ENCODE data around the gene KY.

Gene KY

GRCh38 chr3:134620476-134621115 lies 30.2 kb downstream of the KY start:
- no peak overlapping the region for H3K27ac Mint-ChIP-seq
- no peaks in the 10 kb centered on the region for H3K4me1 Mint-ChIP-seq
- ATAC-seq (no peak), DNase-seq (no peak)
- no peak overlapping the region for H3K4me3 Mint-ChIP-seq
- no peaks in the 10 kb centered on the region for H3K27me3 Mint-ChIP-seq
- H3K9me3 Mint-ChIP-seq, result no peaks in the 10 kb centered on the region

GRCh38 chr3:134619884-134620445 lies 30.9 kb downstream of the KY start:
- H3K4me3 Mint-ChIP-seq, result no peak overlapping the region
- H3K27me3 Mint-ChIP-seq, result no peaks in the 10 kb centered on the region
- no peaks in the 10 kb centered on the region for H3K9me3 Mint-ChIP-seq
- no peaks in the 10 kb centered on the region for H3K4me1 Mint-ChIP-seq
- no peak for DNase-seq
- H3K27ac Mint-ChIP-seq, result no peak overlapping the region
- no peak for ATAC-seq

- H3K27me3 Mint-ChIP-seq, result no peaks in the 10 kb centered on the region
- H3K9me3 Mint-ChIP-seq, result no peaks in the 10 kb centered on the region
- no peak overlapping the region for H3K27ac Mint-ChIP-seq
Observed at GRCh38 chr3:134619301-134619615, 31.6 kb downstream of the KY start.

GRCh38 chr3:134618478-134619300 lies 32.1 kb downstream of the KY start:
- ATAC-seq, result no peak
- Mint-ChIP-seq H3K9me3 (no peaks in the 10 kb centered on the region), H3K4me3 (no peak overlapping the region), H3K27ac (peak overlapping the region in 1 of 2 donors; percentile 46), H3K4me1 (no peaks in the 10 kb centered on the region), H3K27me3 (no peaks in the 10 kb centered on the region)
- no peak for DNase-seq

More at GRCh38 chr3:134619301-134619615, 31.6 kb downstream of the KY start:
- DNase-seq (no peak), ATAC-seq (no peak)
- no peaks in the 10 kb centered on the region for H3K4me1 Mint-ChIP-seq
- no peak overlapping the region for H3K4me3 Mint-ChIP-seq

GRCh38 chr3:134617608-134618477 lies 33.0 kb downstream of the KY start:
- Mint-ChIP-seq H3K4me1 (no peaks in the 10 kb centered on the region), H3K9me3 (no peaks in the 10 kb centered on the region), H3K27ac (no peak overlapping the region), H3K4me3 (no peak overlapping the region), H3K27me3 (no peaks in the 10 kb centered on the region)
- ATAC-seq, result peak; percentile 22
- DNase-seq, result no peak

- Mint-ChIP-seq H3K4me1 (no peaks in the 10 kb centered on the region), H3K4me3 (no peak overlapping the region)
Observed at GRCh38 chr3:134615743-134616142, 35.1 kb downstream of the KY start.

GRCh38 chr3:134614955-134615354 lies 35.9 kb downstream of the KY start:
- Mint-ChIP-seq H3K9me3 (no peaks in the 10 kb centered on the region), H3K4me3 (no peak overlapping the region), H3K27me3 (no peaks in the 10 kb centered on the region), H3K27ac (no peak overlapping the region), H3K4me1 (no peaks in the 10 kb centered on the region)
- DNase-seq, result no peak
- no peak for ATAC-seq

More at GRCh38 chr3:134615743-134616142, 35.1 kb downstream of the KY start:
- DNase-seq, result no peak
- no peaks in the 10 kb centered on the region for H3K9me3 Mint-ChIP-seq
- ATAC-seq, result no peak
- no peaks in the 10 kb centered on the region for H3K27me3 Mint-ChIP-seq
- H3K27ac Mint-ChIP-seq, result no peak overlapping the region

- ATAC-seq (no peak), DNase-seq (no peak)
- no peaks in the 10 kb centered on the region for H3K9me3 Mint-ChIP-seq
- no peaks in the 10 kb centered on the region for H3K4me1 Mint-ChIP-seq
- H3K4me3 Mint-ChIP-seq, result no peak overlapping the region
- peaks cover 8% of the 10 kb centered on the region for H3K27me3 Mint-ChIP-seq
- H3K27ac Mint-ChIP-seq, result no peak overlapping the region
Observed at GRCh38 chr3:134613006-134613520, 37.8 kb downstream of the KY start.

GRCh38 chr3:134611516-134611915 lies 39.3 kb downstream of the KY start:
- H3K27me3 Mint-ChIP-seq, result peaks cover 14% of the 10 kb centered on the region
- no peak overlapping the region for H3K4me3 Mint-ChIP-seq
- no peak for DNase-seq
- no peaks in the 10 kb centered on the region for H3K4me1 Mint-ChIP-seq
- H3K9me3 Mint-ChIP-seq, result no peaks in the 10 kb centered on the region
- ATAC-seq, result no peak
- no peak overlapping the region for H3K27ac Mint-ChIP-seq

GRCh38 chr3:134610432-134611385 lies 40.1 kb downstream of the KY start:
- Mint-ChIP-seq H3K9me3 (no peaks in the 10 kb centered on the region), H3K27me3 (peaks cover 22% of the 10 kb centered on the region), H3K4me3 (no peak overlapping the region), H3K4me1 (no peaks in the 10 kb centered on the region), H3K27ac (peak overlapping the region in 1 of 2 donors; percentile 51)
- ATAC-seq, result no peak
- DNase-seq, result no peak

GRCh38 chr3:134609821-134610431 lies 40.9 kb downstream of the KY start:
- no peak for ATAC-seq
- H3K9me3 Mint-ChIP-seq, result no peaks in the 10 kb centered on the region
- no peak overlapping the region for H3K4me3 Mint-ChIP-seq
- H3K27me3 Mint-ChIP-seq, result peaks cover 27% of the 10 kb centered on the region
- DNase-seq, result no peak
- no peaks in the 10 kb centered on the region for H3K4me1 Mint-ChIP-seq
- H3K27ac Mint-ChIP-seq, result no peak overlapping the region

GRCh38 chr3:134608771-134609435 lies 41.9 kb downstream of the KY start:
- DNase-seq (no peak), ATAC-seq (no peak)
- H3K27me3 Mint-ChIP-seq, result peaks cover 27% of the 10 kb centered on the region
- H3K27ac Mint-ChIP-seq, result peak overlapping the region in 1 of 2 donors; percentile 14
- no peak overlapping the region for H3K4me3 Mint-ChIP-seq
- no peaks in the 10 kb centered on the region for H3K9me3 Mint-ChIP-seq
- H3K4me1 Mint-ChIP-seq, result no peaks in the 10 kb centered on the region

- H3K4me1 Mint-ChIP-seq, result no peaks in the 10 kb centered on the region
- H3K27me3 Mint-ChIP-seq, result peaks cover 27% of the 10 kb centered on the region
- no peaks in the 10 kb centered on the region for H3K9me3 Mint-ChIP-seq
- H3K4me3 Mint-ChIP-seq, result no peak overlapping the region
- H3K27ac Mint-ChIP-seq, result no peak overlapping the region
- DNase-seq, result no peak
- no peak for ATAC-seq
Observed at GRCh38 chr3:134608023-134608770, 42.6 kb downstream of the KY start.
